ENCODE results near the gene OR2AG2.

Gene OR2AG2

GRCh38 chr11:6742260-6742659 lies 29.5 kb downstream of the OR2AG2 start:
- Histone ChIP-seq H4K20me1 (ENCODE audit: insufficient read depth, low read length) (no peaks in the 10 kb centered on the region), H3K4me3 (ENCODE audit: low read length) (no peak overlapping the region), H3K4me1 (ENCODE audit: low read length) (peaks cover 27% of the 10 kb centered on the region), H3K27me3 (ENCODE audit: low read depth, low read length) (no peaks in the 10 kb centered on the region), H3K9me3 (ENCODE audit: insufficient read depth, low read length) (no peaks in the 10 kb centered on the region), H3K27ac (ENCODE audit: low read length) (no peak overlapping the region), H3K79me2 (ENCODE audit: low read length) (no peaks in the 10 kb centered on the region), H3K36me3 (replicated peaks; ENCODE audit: low read depth, low read length) (no peaks in the 10 kb centered on the region), H2AFZ (ENCODE audit: low read depth, low read length) (no peak overlapping the region), H3K4me2 (ENCODE audit: low read length) (no peak overlapping the region), H3K9ac (ENCODE audit: low read length) (no peak overlapping the region)
- TF ChIP-seq EZH2phosphoT487 (IDR thresholded peaks at IDR 0.05; ENCODE audit: low read depth) (no peak), CTCF (IDR thresholded peaks at IDR 0.05; ENCODE audit: low read depth, low read length) (no peak)

- peaks cover 12% of the 10 kb centered on the region; the same call in 1 of the 2 replicates for H3K27me3 ChIP-seq (ENCODE audit: low read depth, low read length)
- TF ChIP-seq EZH2phosphoT487 (IDR thresholded peaks at IDR 0.05; ENCODE audit: low read depth): no peak
- TF ChIP-seq CTCF (IDR thresholded peaks at IDR 0.05; ENCODE audit: low read depth, low read length): no peak
- no peak overlapping the region for H3K9ac ChIP-seq (ENCODE audit: low read length)
- H3K4me1 ChIP-seq (ENCODE audit: low read length): peaks cover 35% of the 10 kb centered on the region
- no peaks in the 10 kb centered on the region for H3K9me3 ChIP-seq (ENCODE audit: insufficient read depth, low read length)
- no peak overlapping the region for H3K27ac ChIP-seq (ENCODE audit: low read length)
- no peaks in the 10 kb centered on the region for H4K20me1 ChIP-seq (ENCODE audit: insufficient read depth, low read length)
- H3K36me3 ChIP-seq (replicated peaks; ENCODE audit: low read depth, low read length): no peaks in the 10 kb centered on the region
- no peak overlapping the region for H2AFZ ChIP-seq (ENCODE audit: low read depth, low read length)
- no peak overlapping the region for H3K4me2 ChIP-seq (ENCODE audit: low read length)
- no peak overlapping the region for H3K4me3 ChIP-seq (ENCODE audit: low read length)
- no peaks in the 10 kb centered on the region for H3K79me2 ChIP-seq (ENCODE audit: low read length)
These were observed 33.2 kb downstream of the OR2AG2 start for GRCh38 chr11:6738590-6738989.

- H3K4me1 ChIP-seq (ENCODE audit: low read length): peaks cover 29% of the 10 kb centered on the region
- H3K4me2 ChIP-seq (ENCODE audit: low read length): peak overlapping the region; percentile 43
These were observed 33.8 kb downstream of the OR2AG2 start for GRCh38 chr11:6737872-6738466.

More at GRCh38 chr11:6737872-6738466, 33.8 kb downstream of the OR2AG2 start:
- H3K9me3 ChIP-seq (ENCODE audit: insufficient read depth, low read length): no peaks in the 10 kb centered on the region
- H2AFZ ChIP-seq (ENCODE audit: low read depth, low read length): no peak overlapping the region
- H3K9ac ChIP-seq (ENCODE audit: low read length): no peak overlapping the region
- no peaks in the 10 kb centered on the region for H3K79me2 ChIP-seq (ENCODE audit: low read length)
- H3K36me3 ChIP-seq (replicated peaks; ENCODE audit: low read depth, low read length): no peaks in the 10 kb centered on the region
- no peak for TF ChIP-seq EZH2phosphoT487 (IDR thresholded peaks at IDR 0.05; ENCODE audit: low read depth)
- TF ChIP-seq CTCF (IDR thresholded peaks at IDR 0.05; ENCODE audit: low read depth, low read length): peak; percentile 76
- H4K20me1 ChIP-seq (ENCODE audit: insufficient read depth, low read length): no peaks in the 10 kb centered on the region
- peaks cover 12% of the 10 kb centered on the region; the same call in 1 of the 2 replicates for H3K27me3 ChIP-seq (ENCODE audit: low read depth, low read length)
- H3K27ac ChIP-seq (ENCODE audit: low read length): no peak overlapping the region
- H3K4me3 ChIP-seq (ENCODE audit: low read length): no peak overlapping the region

Data from OCI-LY3 (cell line).